GM12878 (cell line): ENCODE results near the gene SNX2.

Experiments used
- EZH2 ChIP-seq: IDR thresholded peaks from 2 replicates; pipeline ENCODE4 v1.6.1; 2012; ENCODE audit warnings: low read depth, mild to moderate bottlenecking, control low read depth, inconsistent platforms, low read length, borderline replicate concordance; ENCODE audit not compliant: control insufficient read depth
- FOXM1 ChIP-seq: IDR thresholded peaks from 2 replicates; pipeline ENCODE4 v1.6.1; 2012; ENCODE audit warnings: low read depth, mild to moderate bottlenecking, inconsistent platforms, low read length, moderate library complexity
- ZNF207 ChIP-seq: fragments of 450-650 bp; IDR thresholded peaks from 2 replicates; pipeline ENCODE4 v1.6.1; 2014; ENCODE audit warnings: antibody characterized with exemption, mild to moderate bottlenecking, borderline replicate concordance

DNA sequence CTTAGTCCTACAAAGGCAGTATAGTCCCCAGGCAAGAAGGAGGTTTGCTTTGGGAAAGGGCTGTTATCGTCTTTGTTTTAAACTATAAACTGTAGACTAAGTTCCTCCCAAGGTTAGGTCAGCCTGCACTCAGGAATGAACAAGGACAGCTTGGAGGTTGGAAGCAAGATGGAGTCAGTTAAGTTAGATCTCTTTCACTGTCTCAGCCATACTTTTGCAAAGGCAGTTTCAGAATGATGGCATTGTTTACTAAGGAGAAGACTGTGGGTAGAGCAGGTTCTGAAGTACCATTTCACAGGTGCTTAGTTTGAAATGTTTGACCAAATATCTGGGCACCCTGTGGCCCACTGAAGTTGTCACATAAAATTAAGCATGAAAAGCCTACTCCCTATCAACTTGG lies 90.0 kb downstream of the SNX2 start:
- TF ChIP-seq EZH2 (no peak), FOXM1 (no peak), ZNF207 (no peak)
